ENCODE measurements around the gene C14orf180.

Gene C14orf180

DNA sequence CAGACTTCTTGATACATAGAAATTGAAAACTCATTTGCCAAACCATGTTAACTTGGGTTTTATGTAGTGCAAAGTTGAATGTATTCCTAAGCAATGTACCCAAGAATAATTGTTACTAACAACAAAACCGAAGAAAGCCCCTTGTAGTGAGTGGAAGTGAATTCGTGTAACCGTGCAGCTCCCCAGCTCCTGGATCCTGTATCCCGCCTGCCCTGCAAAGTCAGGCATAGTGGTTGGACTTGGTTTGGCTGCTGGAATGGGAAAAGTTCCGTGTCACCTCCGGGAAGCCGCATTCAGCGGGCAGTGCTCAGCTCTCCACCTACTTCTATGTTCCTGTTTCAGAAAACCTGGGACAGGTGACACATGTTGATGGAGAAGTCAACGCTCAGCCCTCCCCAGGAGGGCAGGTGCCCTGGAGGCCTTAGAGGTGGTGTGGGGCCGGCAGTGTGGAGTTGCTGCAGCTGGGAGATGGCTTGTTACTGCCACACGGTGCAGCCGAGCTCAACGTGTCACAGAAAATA is 29.2 kb upstream of the C14orf180 start:
- in situ Hi-C loops (cut with MboI; ENCODE audit: low pct_unique_long_range_greater_than_20kb, low sequenced_read_pairs, unreplicated experiment), result no loop called here
- DNase-seq (ENCODE audit: low spot score), result no peak
- TF ChIP-seq, protein P1, sequence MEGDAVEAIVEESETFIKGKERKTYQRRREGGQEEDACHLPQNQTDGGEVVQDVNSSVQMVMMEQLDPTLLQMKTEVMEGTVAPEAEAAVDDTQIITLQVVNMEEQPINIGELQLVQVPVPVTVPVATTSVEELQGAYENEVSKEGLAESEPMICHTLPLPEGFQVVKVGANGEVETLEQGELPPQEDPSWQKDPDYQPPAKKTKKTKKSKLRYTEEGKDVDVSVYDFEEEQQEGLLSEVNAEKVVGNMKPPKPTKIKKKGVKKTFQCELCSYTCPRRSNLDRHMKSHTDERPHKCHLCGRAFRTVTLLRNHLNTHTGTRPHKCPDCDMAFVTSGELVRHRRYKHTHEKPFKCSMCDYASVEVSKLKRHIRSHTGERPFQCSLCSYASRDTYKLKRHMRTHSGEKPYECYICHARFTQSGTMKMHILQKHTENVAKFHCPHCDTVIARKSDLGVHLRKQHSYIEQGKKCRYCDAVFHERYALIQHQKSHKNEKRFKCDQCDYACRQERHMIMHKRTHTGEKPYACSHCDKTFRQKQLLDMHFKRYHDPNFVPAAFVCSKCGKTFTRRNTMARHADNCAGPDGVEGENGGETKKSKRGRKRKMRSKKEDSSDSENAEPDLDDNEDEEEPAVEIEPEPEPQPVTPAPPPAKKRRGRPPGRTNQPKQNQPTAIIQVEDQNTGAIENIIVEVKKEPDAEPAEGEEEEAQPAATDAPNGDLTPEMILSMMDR (IDR thresholded peaks at IDR 0.05; ENCODE audit: extremely low read depth, insufficient read depth, missing control alignments), result no peak

DNA sequence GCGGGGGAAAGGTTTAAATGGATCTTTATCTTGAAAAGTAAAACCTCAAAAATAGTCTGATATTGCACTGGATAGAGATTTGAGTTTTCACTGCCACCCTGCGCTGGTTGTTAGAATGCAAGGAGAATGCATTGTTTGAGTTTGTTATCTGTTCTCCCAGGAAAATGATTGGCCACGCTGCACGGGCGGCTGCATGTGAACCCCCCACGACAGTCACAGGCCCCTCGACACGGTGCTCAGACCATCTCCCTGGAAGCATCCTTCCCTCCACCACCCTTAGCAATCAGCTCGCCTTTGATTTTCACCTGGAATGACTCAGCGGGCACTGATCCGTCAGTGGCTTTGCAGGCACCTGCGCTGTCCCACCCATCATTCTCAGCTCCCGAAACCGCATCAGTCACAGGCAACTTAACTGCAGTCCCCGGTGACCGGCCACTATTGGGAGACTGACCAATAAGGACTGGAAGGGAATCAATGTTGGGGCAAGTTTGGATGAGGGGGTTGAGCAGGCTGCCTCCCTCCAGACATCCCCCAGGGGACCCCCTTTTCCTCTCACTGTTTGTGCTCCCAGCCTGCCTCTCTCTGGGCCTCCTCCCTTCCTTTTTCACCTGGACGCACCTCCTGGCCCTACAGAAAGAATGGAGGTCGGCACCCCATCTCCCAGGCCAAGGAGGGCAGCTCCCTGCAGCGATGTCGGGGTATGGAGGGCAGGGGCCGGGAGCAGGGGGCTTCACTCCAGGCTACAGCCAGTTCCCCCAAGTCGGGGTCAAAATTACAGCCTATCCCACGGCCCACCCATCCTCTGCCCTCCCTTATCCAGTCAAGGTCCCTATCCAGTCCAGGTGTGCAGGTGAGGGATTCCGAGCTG is 28.5 kb upstream of the C14orf180 start:
- DNase-seq (ENCODE audit: low spot score), result no peak
- in situ Hi-C loops (cut with MboI; ENCODE audit: low pct_unique_long_range_greater_than_20kb, low sequenced_read_pairs, unreplicated experiment), result no loop called here
- TF ChIP-seq, protein P1 (IDR thresholded peaks at IDR 0.05; ENCODE audit: extremely low read depth, insufficient read depth, missing control alignments), result no peak

- in situ Hi-C loops (cut with MboI; ENCODE audit: low pct_unique_long_range_greater_than_20kb, low sequenced_read_pairs, unreplicated experiment), result no loop called here
- TF ChIP-seq, protein P1 (IDR thresholded peaks at IDR 0.05; ENCODE audit: extremely low read depth, insufficient read depth, missing control alignments), result no peak
Observed at GRCh38 chr14:104551851-104552737, 27.5 kb upstream of the C14orf180 start.

GRCh38 chr14:104552738-104553125 is 26.8 kb upstream of the C14orf180 start:
- TF ChIP-seq, protein P1 (IDR thresholded peaks at IDR 0.05; ENCODE audit: extremely low read depth, insufficient read depth, missing control alignments), result no peak
- DNase-seq (ENCODE audit: low spot score), result no peak
- in situ Hi-C loops (cut with MboI; ENCODE audit: low pct_unique_long_range_greater_than_20kb, low sequenced_read_pairs, unreplicated experiment), result no loop called here

More at GRCh38 chr14:104551851-104552737, 27.5 kb upstream of the C14orf180 start:
- DNase-seq (ENCODE audit: low spot score), result no peak

GRCh38 chr14:104553166-104554087 is 26.1 kb upstream of the C14orf180 start:
- TF ChIP-seq, protein P1 (IDR thresholded peaks at IDR 0.05; ENCODE audit: extremely low read depth, insufficient read depth, missing control alignments), result no peak
- in situ Hi-C loops (cut with MboI; ENCODE audit: low pct_unique_long_range_greater_than_20kb, low sequenced_read_pairs, unreplicated experiment), result no loop called here
- DNase-seq (ENCODE audit: low spot score), result no peak
